PFSK-1 (cell line): Measurements from ENCODE around the gene TSC22D2.

Experiments
- FOXP2 ChIP-seq: optimal IDR thresholded peaks from 2 replicates; pipeline ENCODE3; 2011; ENCODE audit warnings: borderline replicate concordance, control low read depth, inconsistent platforms; ENCODE audit not compliant: insufficient read depth; ENCODE audit errors: extremely low read length, extremely low read depth
- POLR2AphosphoS5 ChIP-seq: IDR thresholded peaks from 2 replicates; pipeline ENCODE4 v1.6.1; 2012; ENCODE audit warnings: low read depth, mild to moderate bottlenecking, control low read depth, low read length, moderate library complexity
- REST ChIP-seq, 2 experiments: IDR thresholded peaks; 2 replicates each; pipeline versions ENCODE4 v1.6.1 to v1.8.0; 2011 to 2012; ENCODE audit warnings: low read depth in 2 of 2, low read length in 2 of 2, control low read depth in 1 of 2, inconsistent platforms in 1 of 2, mild to moderate bottlenecking in 1 of 2, moderate library complexity in 1 of 2; ENCODE audit not compliant: insufficient read depth in 1 of 2
- SIN3A ChIP-seq: IDR thresholded peaks from 2 replicates; pipeline ENCODE4 v1.6.1; 2012; ENCODE audit warnings: mild to moderate bottlenecking, low read length, moderate library complexity, borderline replicate concordance; ENCODE audit not compliant: insufficient read depth
- TAF1 ChIP-seq: IDR thresholded peaks from 2 replicates; pipeline ENCODE4 v1.6.1; 2012; ENCODE audit warnings: low read length, control low read depth, borderline replicate concordance; ENCODE audit not compliant: insufficient read depth

- TF ChIP-seq TAF1 (no peak), POLR2AphosphoS5 (no peak), FOXP2 (no peak), REST (IDR thresholded peaks at IDR 0.05; ENCODE audit: insufficient read depth in 1 of 2, low read depth in 2 of 2, low read length in 2 of 2) (no peak), SIN3A (no peak)
Measured at GRCh38 chr3:150384296-150385212, 23.5 kb upstream of the TSC22D2 start.
